K562 (cell line): ENCODE data around the gene AMN1. TPM values are rescaled to one million over a fixed set of nuclear protein-coding genes. Genes with fewer than 3 reads are reported as not detected.

Experiments used
- FOXM1 ChIP-seq, 2 experiments: fragments of 450-650 bp in 1 of 2; sonication (generic) in 1 of 2; formaldehyde crosslinking in 1 of 2; IDR thresholded peaks; 2 replicates each; pipeline versions ENCODE4 v1.6.1 to v1.9.0; 2017 to 2022; ENCODE audit warnings: low read depth in 2 of 2, mild to moderate bottlenecking in 2 of 2, missing genetic modification reagents in 1 of 2, moderate library complexity in 1 of 2
- HMGN3 ChIP-seq: IDR thresholded peaks from 2 replicates; pipeline ENCODE4 v1.6.1; 2011; ENCODE audit warnings: borderline replicate concordance, low read depth, mild to moderate bottlenecking, mixed read lengths, low read length; ENCODE audit not compliant: insufficient read length; ENCODE audit errors: extremely low read depth
- LARP7 ChIP-seq: fragments of 450-650 bp; IDR thresholded peaks from 2 replicates; pipeline ENCODE4 v1.6.1; 2016
- MECOM ChIP-seq: fragments of 250-450 bp; sonication (Bioruptor Pico); IDR thresholded peaks from 2 replicates; pipeline ENCODE4 v1.8.0; 2022; ENCODE audit warnings: inconsistent platforms
- PHF21A ChIP-seq: fragments of 450-650 bp; IDR thresholded peaks from 2 replicates; pipeline ENCODE4 v1.6.1; 2017; ENCODE audit warnings: low read depth, borderline replicate concordance
- RERE ChIP-seq: sonication (generic); formaldehyde crosslinking; IDR thresholded peaks from 2 replicates; pipeline ENCODE4 v1.8.0; 2023; ENCODE audit warnings: missing genetic modification reagents, mild to moderate bottlenecking, borderline replicate concordance
- STAG1 ChIP-seq: sonication (generic); formaldehyde crosslinking; IDR thresholded peaks from 2 replicates; pipeline ENCODE4 v1.5.0; 2020; ENCODE audit warnings: missing genetic modification reagents, borderline replicate concordance
- TAF15 ChIP-seq: fragments of 200-400 bp; formaldehyde crosslinking; IDR thresholded peaks from 2 replicates; pipeline ENCODE4 v1.6.1; 2017; ENCODE audit warnings: mild to moderate bottlenecking, low read depth, low read length, moderate library complexity
- ZNF239 ChIP-seq: fragments of 250-450 bp; sonication (Bioruptor Pico); IDR thresholded peaks from 2 replicates; pipeline ENCODE4 v1.4.0; 2020; ENCODE audit warnings: mild to moderate bottlenecking
- ZNF263 ChIP-seq: sonication (generic); formaldehyde crosslinking; IDR thresholded peaks from 2 replicates; pipeline ENCODE4 v1.8.0; 2022; ENCODE audit warnings: mild to moderate bottlenecking, missing genetic modification reagents, borderline replicate concordance
- ZNF77 ChIP-seq: fragments of 250-450 bp; sonication (Bioruptor Pico); IDR thresholded peaks from 2 replicates; pipeline ENCODE4 v1.5.0; 2020
- polyA plus RNA-seq, 8 experiments: library from polyadenylated mRNA; depleted of rRNA in 4 of 8; stranded (reverse) in 5 of 8; unstranded in 3 of 8; fragments of >200 nt; fragmentation: Nextera tagmentation in 2 of 8; fragmentation: Illumina TruSeq in 1 of 8; extraction: Ambion mirVana in 2 of 8; extraction: Trizol in 1 of 8; gene quantifications; 2 replicates each; pipeline versions ENCODE4 v1.2.1 to v1.2.3, GENCODE V29; 2011 to 2014; ENCODE audit warnings: inconsistent platforms in 1 of 8, missing spikeins in 1 of 8
- total RNA-seq, 7 experiments: library from RNA; depleted of rRNA in 6 of 7; stranded (reverse); fragments of >200 nt in 6 of 7; fragmentation: Illumina TruSeq in 2 of 7; extraction: Trizol in 2 of 7; gene quantifications; 2 replicates each; pipeline versions ENCODE4 v1.2.1 to v1.2.3, GENCODE V29; 2011 to 2021; ENCODE audit warnings: low replicate concordance in 1 of 7
- TF ChIP-seq, protein P1 (sequence below): fragments of 250-450 bp; sonication (Bioruptor Pico); IDR thresholded peaks from 2 replicates; pipeline ENCODE4 v1.8.0; 2022; ENCODE audit warnings: moderate library complexity, mild to moderate bottlenecking, inconsistent platforms
- TF ChIP-seq, protein P2 (sequence below): fragments of 250-450 bp; sonication (Bioruptor Pico); IDR thresholded peaks from 2 replicates; pipeline ENCODE4 v1.5.0; 2020; ENCODE audit warnings: mild to moderate bottlenecking, borderline replicate concordance
- TF ChIP-seq, protein P3 (sequence below): fragments of 250-450 bp; sonication (Bioruptor Pico); IDR thresholded peaks from 2 replicates; pipeline ENCODE4 v1.5.0; 2021
- TF ChIP-seq, protein P4 (sequence below): fragments of 250-450 bp; sonication (Bioruptor Pico); IDR thresholded peaks from 2 replicates; pipeline ENCODE4 v1.5.0; 2022; ENCODE audit warnings: mild to moderate bottlenecking

AMN1 gene
- total and polyA plus RNA-seq, 9 of the 15 experiments (the other 6 are each of a cell fraction or from before 2014, with no cell fraction given), result 5.2 to 27.6 (median 13.0) TPM

DNA sequence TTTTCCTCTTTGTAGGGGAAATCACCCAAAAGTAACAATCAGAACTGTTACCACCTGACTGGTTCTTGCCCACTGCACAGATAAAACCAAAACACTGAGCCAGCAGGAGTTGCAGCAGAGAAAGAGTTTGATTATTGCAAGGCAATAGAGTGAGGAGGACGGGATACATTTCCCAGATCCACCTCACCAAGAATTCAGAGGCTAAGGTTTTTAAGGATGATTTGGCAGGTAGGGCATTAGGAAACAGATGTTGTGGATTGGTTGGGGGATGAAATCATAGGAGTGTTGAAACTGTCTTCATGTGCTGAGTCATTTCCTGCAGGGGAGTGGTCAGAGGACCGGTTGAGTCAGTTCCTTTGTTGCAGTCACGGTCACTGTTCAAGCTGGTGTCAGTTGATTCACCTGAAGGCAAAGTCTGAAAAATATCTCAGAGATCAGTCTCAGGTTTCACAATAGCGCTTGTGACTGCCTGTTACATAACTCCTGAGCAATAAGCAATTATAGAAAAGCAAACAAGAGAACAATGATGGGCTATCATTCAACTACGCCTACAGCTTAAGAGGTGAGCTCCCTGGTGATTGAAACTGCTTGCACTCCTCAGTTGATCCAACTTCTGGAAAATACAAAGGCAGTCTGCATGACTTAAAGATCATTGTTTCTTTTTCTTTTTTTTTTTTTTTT lies 20.3 kb upstream of the AMN1 start (continued):
- no peak for TF ChIP-seq LARP7
- TF ChIP-seq, protein P1, sequence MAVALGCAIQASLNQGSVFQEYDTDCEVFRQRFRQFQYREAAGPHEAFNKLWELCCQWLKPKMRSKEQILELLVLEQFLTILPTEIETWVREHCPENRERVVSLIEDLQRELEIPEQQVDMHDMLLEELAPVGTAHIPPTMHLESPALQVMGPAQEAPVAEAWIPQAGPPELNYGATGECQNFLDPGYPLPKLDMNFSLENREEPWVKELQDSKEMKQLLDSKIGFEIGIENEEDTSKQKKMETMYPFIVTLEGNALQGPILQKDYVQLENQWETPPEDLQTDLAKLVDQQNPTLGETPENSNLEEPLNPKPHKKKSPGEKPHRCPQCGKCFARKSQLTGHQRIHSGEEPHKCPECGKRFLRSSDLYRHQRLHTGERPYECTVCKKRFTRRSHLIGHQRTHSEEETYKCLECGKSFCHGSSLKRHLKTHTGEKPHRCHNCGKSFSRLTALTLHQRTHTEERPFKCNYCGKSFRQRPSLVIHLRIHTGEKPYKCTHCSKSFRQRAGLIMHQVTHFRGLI (CRISPR knock-in tag), result no peak
- peak; percentile 90 for TF ChIP-seq PHF21A
- TF ChIP-seq, protein P2, sequence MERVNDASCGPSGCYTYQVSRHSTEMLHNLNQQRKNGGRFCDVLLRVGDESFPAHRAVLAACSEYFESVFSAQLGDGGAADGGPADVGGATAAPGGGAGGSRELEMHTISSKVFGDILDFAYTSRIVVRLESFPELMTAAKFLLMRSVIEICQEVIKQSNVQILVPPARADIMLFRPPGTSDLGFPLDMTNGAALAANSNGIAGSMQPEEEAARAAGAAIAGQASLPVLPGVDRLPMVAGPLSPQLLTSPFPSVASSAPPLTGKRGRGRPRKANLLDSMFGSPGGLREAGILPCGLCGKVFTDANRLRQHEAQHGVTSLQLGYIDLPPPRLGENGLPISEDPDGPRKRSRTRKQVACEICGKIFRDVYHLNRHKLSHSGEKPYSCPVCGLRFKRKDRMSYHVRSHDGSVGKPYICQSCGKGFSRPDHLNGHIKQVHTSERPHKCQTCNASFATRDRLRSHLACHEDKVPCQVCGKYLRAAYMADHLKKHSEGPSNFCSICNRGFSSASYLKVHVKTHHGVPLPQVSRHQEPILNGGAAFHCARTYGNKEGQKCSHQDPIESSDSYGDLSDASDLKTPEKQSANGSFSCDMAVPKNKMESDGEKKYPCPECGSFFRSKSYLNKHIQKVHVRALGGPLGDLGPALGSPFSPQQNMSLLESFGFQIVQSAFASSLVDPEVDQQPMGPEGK (CRISPR knock-in tag), result no peak
- TF ChIP-seq STAG1 (CRISPR knock-in tag), result no peak
- no peak for TF ChIP-seq TAF15
- TF ChIP-seq, protein P3, sequence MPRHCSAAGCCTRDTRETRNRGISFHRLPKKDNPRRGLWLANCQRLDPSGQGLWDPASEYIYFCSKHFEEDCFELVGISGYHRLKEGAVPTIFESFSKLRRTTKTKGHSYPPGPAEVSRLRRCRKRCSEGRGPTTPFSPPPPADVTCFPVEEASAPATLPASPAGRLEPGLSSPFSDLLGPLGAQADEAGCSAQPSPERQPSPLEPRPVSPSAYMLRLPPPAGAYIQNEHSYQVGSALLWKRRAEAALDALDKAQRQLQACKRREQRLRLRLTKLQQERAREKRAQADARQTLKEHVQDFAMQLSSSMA, result no peak
- no peak for TF ChIP-seq RERE (CRISPR knock-in tag)
- TF ChIP-seq ZNF77, result no peak
- no peak for TF ChIP-seq MECOM (CRISPR knock-in tag)
- peak; percentile 68 for TF ChIP-seq HMGN3
- TF ChIP-seq, protein P4, sequence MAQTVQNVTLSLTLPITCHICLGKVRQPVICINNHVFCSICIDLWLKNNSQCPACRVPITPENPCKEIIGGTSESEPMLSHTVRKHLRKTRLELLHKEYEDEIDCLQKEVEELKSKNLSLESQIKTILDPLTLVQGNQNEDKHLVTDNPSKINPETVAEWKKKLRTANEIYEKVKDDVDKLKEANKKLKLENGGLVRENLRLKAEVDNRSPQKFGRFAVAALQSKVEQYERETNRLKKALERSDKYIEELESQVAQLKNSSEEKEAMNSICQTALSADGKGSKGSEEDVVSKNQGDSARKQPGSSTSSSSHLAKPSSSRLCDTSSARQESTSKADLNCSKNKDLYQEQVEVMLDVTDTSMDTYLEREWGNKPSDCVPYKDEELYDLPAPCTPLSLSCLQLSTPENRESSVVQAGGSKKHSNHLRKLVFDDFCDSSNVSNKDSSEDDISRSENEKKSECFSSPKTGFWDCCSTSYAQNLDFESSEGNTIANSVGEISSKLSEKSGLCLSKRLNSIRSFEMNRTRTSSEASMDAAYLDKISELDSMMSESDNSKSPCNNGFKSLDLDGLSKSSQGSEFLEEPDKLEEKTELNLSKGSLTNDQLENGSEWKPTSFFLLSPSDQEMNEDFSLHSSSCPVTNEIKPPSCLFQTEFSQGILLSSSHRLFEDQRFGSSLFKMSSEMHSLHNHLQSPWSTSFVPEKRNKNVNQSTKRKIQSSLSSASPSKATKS (CRISPR knock-in tag), result no peak
- no peak; the same call in 1 of the 2 replicates for TF ChIP-seq ZNF263 (CRISPR knock-in tag)
- no peak; the same call in 1 of the 2 replicates for TF ChIP-seq ZNF239 (CRISPR knock-in tag)
- peak; percentile 89 for TF ChIP-seq FOXM1 (IDR thresholded peaks at IDR 0.05; ENCODE audit: low read depth)
- no peak for TF ChIP-seq FOXM1 (CRISPR knock-in tag; IDR thresholded peaks at IDR 0.05; ENCODE audit: low read depth)
